Endothelial cell of umbilical vein (primary cell): ENCODE data around the gene EML6. TPM values are rescaled to one million over a fixed set of nuclear protein-coding genes. Genes with fewer than 3 reads are reported as not detected.

Source experiments
- BruUV-seq: library from RNA; stranded (reverse); fragments of 400-500 nt; replicated peaks from 2 replicates; lab custom pipeline; 2021; lab: Mats Ljungman, UMichigan
- CTCF ChIA-PET: fragments of 300-600, 350-600 bp; sonication (Branson Sonifier 250); formaldehyde crosslinking; loops from one replicate; lab custom pipeline; 2021; ENCODE audit warnings: antibody characterized with exemption, inconsistent platforms; lab: Charles Lee
- POLR2A ChIA-PET: fragments of 300-600, 350-600 bp; sonication (Branson Sonifier 250); formaldehyde crosslinking; loops from one replicate; lab custom pipeline; 2021; ENCODE audit warnings: antibody characterized with exemption, inconsistent platforms; lab: Charles Lee
- DNase-seq: peaks from one replicate; pipeline ENCODE4 v3.0.0-alpha.2; 2011; ENCODE audit warnings: low read depth, low spot score
- FAIRE-seq: peaks from 2 replicates; lab custom pipeline; 2011; peaks lifted over from hg19 to GRCh38; lab: Jason Lieb, UNC
- H2AFZ ChIP-seq: 2 replicates; pipeline ENCODE4 v1.6.0; 2012; ENCODE audit warnings: low read depth, low read length, control low read depth, inconsistent platforms
- H3K27ac ChIP-seq: 2 replicates; pipeline ENCODE4 v1.5.1; 2011; ENCODE audit warnings: low read depth, mild to moderate bottlenecking, control low read depth, low read length, moderate library complexity; ENCODE audit not compliant: insufficient read depth
- H3K27me3 ChIP-seq, 2 experiments: 2 replicates each; pipeline versions ENCODE4 v1.6.0 to v1.6.1; 2011; ENCODE audit warnings: low read length in 2 of 2, mixed read lengths in 1 of 2; ENCODE audit not compliant: control insufficient read depth in 2 of 2, insufficient read depth in 2 of 2
- H3K36me3 ChIP-seq, 2 experiments: 2 replicates in 1 of 2; 3 replicates in 1 of 2; pipeline ENCODE4 v1.5.1; 2011; ENCODE audit warnings: low read length in 2 of 2, mild to moderate bottlenecking in 1 of 2, moderate library complexity in 1 of 2; ENCODE audit not compliant: control insufficient read depth in 2 of 2, insufficient read depth in 2 of 2; ENCODE audit errors: extremely low read depth in 1 of 2
- H3K4me1 ChIP-seq: 3 replicates; pipeline ENCODE4 v1.5.1; 2011; ENCODE audit warnings: mild to moderate bottlenecking, low read length; ENCODE audit not compliant: control insufficient read depth, insufficient read depth; ENCODE audit errors: extremely low read depth
- H3K4me2 ChIP-seq: 2 replicates; pipeline ENCODE4 v1.6.1; 2011; ENCODE audit warnings: low read length, control low read depth, mixed read lengths; ENCODE audit not compliant: insufficient read depth
- H3K4me3 ChIP-seq, 3 experiments: fragments of 200-600 bp in 1 of 3; sonication (generic), shearing (Covaris generic) in 1 of 3; replicated peaks in 1 of 3; 2 replicates each; pipeline ENCODE4 v1.5.1; 2011 to 2016; ENCODE audit warnings: control low read depth in 3 of 3, low read length in 3 of 3, mild to moderate bottlenecking in 2 of 3, inconsistent platforms in 1 of 3, low read depth in 1 of 3, moderate library complexity in 1 of 3; ENCODE audit not compliant: insufficient read depth in 1 of 3
- H3K79me2 ChIP-seq: 2 replicates; pipeline ENCODE4 v1.6.0; 2012; ENCODE audit warnings: low read length, inconsistent platforms; ENCODE audit not compliant: control insufficient read depth, insufficient read depth
- H3K9ac ChIP-seq: replicated peaks from 2 replicates; pipeline ENCODE3; 2011; ENCODE audit warnings: low read length, control low read depth; ENCODE audit not compliant: insufficient read depth; ENCODE audit errors: extremely low read depth
- H3K9me1 ChIP-seq: replicated peaks from 3 replicates; pipeline ENCODE4 v1.6.0; 2011; ENCODE audit warnings: mild to moderate bottlenecking, low read length; ENCODE audit not compliant: control insufficient read depth, insufficient read depth; ENCODE audit errors: extremely low read depth
- H3K9me3 ChIP-seq: replicated peaks from 2 replicates; pipeline ENCODE4 v1.5.1; 2012; ENCODE audit warnings: low read length, inconsistent platforms; ENCODE audit not compliant: control insufficient read depth, insufficient read depth
- H4K20me1 ChIP-seq: replicated peaks from 2 replicates; pipeline ENCODE3; 2011; ENCODE audit warnings: mild to moderate bottlenecking, low read length; ENCODE audit not compliant: control insufficient read depth, insufficient read depth; ENCODE audit errors: extremely low read depth
- CTCF ChIP-seq, 2 donors: IDR thresholded peaks; 1 replicate in 1 of 2; 2 replicates in 1 of 2; pipeline ENCODE4 v1.5.1; 2011; ENCODE audit warnings: low read length in 2 of 2, mild to moderate bottlenecking in 2 of 2, moderate library complexity in 2 of 2, control low read depth in 1 of 2, inconsistent platforms in 1 of 2, low read depth in 1 of 2; ENCODE audit not compliant: insufficient read depth in 1 of 2; ENCODE audit errors: extremely low read depth in 1 of 2
- FOS ChIP-seq: IDR thresholded peaks from 2 replicates; pipeline ENCODE4 v1.6.1; 2011; ENCODE audit warnings: mild to moderate bottlenecking, low read length, moderate library complexity, borderline replicate concordance; ENCODE audit not compliant: insufficient read depth
- MAX ChIP-seq: IDR thresholded peaks from 2 replicates; pipeline ENCODE4 v1.6.1; 2011; ENCODE audit not compliant: insufficient read depth, insufficient read length
- POLR2A ChIP-seq: IDR thresholded peaks from 2 replicates; pipeline ENCODE4 v1.6.1; 2012; ENCODE audit warnings: low read depth, mild to moderate bottlenecking, control low read depth, low read length
- POLR2AphosphoS5 ChIP-seq: IDR thresholded peaks from 2 replicates; pipeline ENCODE4 v1.6.1; 2012; ENCODE audit warnings: low read depth, mild to moderate bottlenecking, control low read depth, low read length, moderate library complexity; ENCODE audit not compliant: insufficient read depth
- dilution Hi-C: fragments of 300-500 bp; cut with MboI; formaldehyde crosslinking; loops from one replicate; pipeline ENCODE4 v1.15.0; 2019; ENCODE audit warnings: low sequenced_read_pairs; ENCODE audit not compliant: extremely low pct_ligation_motif_present
- intact Hi-C: fragments of 100-400 bp; cut with micrococcal nuclease; formaldehyde crosslinking; loops from one replicate; pipeline ENCODE4 v1.10.0; 2022
- polyA plus RNA-seq, 4 experiments: library from polyadenylated mRNA; depleted of rRNA in 3 of 4; stranded (reverse) in 3 of 4; unstranded in 1 of 4; fragments of >200 nt; gene quantifications; 2 replicates each; pipeline versions ENCODE4 v1.2.1 to v1.2.3, GENCODE V29; 2011 to 2012; ENCODE audit warnings: missing spikeins in 1 of 4
- total RNA-seq: library from RNA; stranded (reverse); gene quantifications from 2 replicates; pipeline ENCODE4 v1.2.3, GENCODE V29; 2021

EML6 gene
- total and polyA plus RNA-seq, 2 donors (not counting 3 experiments of a cell fraction or from before 2014, with no cell fraction given): 0.79 to 2.1 TPM

DNA sequence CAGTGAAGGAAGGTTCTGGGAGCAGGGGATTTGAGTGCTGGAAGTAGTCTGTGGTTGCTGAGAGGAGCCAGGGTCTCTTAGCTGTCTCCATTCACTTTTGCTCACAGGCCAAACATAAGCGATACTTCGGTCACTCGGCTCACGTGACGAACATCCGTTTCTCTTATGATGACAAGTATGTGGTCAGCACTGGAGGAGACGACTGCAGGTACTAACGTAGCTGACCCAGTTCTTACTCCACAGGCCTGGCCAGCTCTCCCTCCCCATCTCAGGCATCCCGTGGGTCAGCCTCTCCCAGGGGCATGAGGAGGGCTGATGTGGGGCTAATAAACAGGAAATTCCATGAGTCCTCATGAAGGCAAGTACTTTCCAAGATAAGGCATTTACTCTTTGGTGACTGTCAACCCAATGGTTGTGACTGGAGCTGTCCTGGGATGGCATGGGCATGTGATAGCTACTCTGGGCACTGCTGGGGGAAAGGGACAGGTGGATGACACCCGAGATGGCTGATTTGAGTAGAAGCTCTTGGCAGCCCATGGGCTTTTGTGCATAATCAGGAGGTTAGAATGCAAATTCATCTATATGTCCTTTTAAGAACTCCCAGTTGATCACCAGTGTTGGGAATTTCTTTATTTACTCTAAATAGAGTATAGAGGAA lies 245.2 kb downstream of the EML6 start:
- intact Hi-C loops (no loop called here), dilution Hi-C loops (no loop called here)
- no peak overlapping the region for H2AFZ ChIP-seq
- H3K4me3 ChIP-seq: no peak overlapping the region
- H3K4me1 ChIP-seq: peaks cover 16% of the 10 kb centered on the region
- ChIA-PET CTCF (interaction anchor here (1.0 to 1.9 kb wide), 4 partner anchors 9 to 199 kb away, joined by 3 to 7 read pairs (median 4); no protein-coding TSS in a partner anchor), POLR2A (no interaction called here)
- peaks cover 35% of the 10 kb centered on the region for H3K79me2 ChIP-seq
- peaks cover 3 to 27% of the 10 kb centered on the region in 2 experiments for H3K36me3 ChIP-seq
- FAIRE-seq: no peak
- DNase-seq: no peak
- no peak overlapping the region for H3K9ac ChIP-seq
- H3K27me3 ChIP-seq: no peaks in the 10 kb centered on the region
- no peaks in the 10 kb centered on the region for H3K9me1 ChIP-seq
- BruUV-seq: no TSS peak
- no peaks in the 10 kb centered on the region for H3K9me3 ChIP-seq
- no peak overlapping the region for H3K27ac ChIP-seq
- peaks cover 9% of the 10 kb centered on the region for H4K20me1 ChIP-seq
- H3K4me2 ChIP-seq: no peak overlapping the region
- peak; percentile 56 for TF ChIP-seq POLR2A
- no peak for TF ChIP-seq MAX
- TF ChIP-seq CTCF (IDR thresholded peaks at IDR 0.05; ENCODE audit: extremely low read depth in 1 of 2, insufficient read depth in 1 of 2, low read depth in 1 of 2, low read length in 2 of 2): no peak
- no peak for TF ChIP-seq FOS
- peak; percentile 25 for TF ChIP-seq POLR2AphosphoS5
